OCI-LY3 (cell line): Measurements from ENCODE around the gene IQSEC1.

ENCODE experiments used
- EZH2phosphoT487 ChIP-seq: fragments of 200-600 bp; shearing (Covaris generic); IDR thresholded peaks from 2 replicates; pipeline ENCODE4 v1.6.1; 2018; ENCODE audit warnings: antibody characterized with exemption, mixed run types, low read depth
- TF ChIP-seq, protein P1 (sequence below): fragments of 200-600, 300-600 bp; sonication (generic); IDR thresholded peaks from 2 replicates; pipeline ENCODE4 v1.5.1; 2014; ENCODE audit warnings: antibody characterized with exemption, low read length, low read depth

DNA sequence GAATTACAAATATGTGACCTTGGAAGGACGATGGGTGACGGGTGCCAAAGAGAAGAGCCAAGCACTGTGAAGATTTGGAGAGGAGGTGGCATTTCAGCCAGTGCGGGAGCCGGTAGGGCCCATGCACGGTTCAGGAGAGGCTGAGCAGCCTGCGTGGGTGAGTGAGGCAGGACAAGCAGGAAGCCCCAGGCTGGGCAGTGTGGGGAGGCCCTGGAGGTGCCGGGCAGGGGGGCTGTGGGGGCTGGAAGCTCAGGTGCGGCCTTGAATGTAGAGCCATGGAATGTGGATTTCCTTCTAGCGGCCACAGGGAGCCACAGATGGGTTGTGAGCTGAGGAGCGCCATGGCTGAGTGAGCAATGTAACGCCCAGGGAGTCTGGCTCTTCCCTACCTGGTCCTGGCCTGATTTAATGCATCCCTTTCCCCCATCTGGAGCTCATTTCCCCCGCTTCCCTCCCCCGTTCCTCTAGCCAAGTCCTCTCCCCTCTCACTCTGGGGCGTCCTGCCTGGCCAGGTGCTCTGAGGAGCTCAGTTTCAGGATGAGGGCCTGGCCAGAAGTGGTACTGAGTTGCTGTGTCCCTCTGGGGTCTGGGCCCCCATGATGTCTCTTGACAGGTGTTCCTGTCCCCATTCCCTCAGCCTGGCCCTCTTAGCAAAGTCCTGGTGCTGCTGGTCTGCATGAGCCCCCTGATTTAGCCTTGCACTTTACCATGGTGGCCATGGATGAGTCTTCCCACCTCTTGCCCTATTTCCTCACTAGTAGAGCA is 41.8 kb upstream of the IQSEC1 start:
- TF ChIP-seq, protein P1, sequence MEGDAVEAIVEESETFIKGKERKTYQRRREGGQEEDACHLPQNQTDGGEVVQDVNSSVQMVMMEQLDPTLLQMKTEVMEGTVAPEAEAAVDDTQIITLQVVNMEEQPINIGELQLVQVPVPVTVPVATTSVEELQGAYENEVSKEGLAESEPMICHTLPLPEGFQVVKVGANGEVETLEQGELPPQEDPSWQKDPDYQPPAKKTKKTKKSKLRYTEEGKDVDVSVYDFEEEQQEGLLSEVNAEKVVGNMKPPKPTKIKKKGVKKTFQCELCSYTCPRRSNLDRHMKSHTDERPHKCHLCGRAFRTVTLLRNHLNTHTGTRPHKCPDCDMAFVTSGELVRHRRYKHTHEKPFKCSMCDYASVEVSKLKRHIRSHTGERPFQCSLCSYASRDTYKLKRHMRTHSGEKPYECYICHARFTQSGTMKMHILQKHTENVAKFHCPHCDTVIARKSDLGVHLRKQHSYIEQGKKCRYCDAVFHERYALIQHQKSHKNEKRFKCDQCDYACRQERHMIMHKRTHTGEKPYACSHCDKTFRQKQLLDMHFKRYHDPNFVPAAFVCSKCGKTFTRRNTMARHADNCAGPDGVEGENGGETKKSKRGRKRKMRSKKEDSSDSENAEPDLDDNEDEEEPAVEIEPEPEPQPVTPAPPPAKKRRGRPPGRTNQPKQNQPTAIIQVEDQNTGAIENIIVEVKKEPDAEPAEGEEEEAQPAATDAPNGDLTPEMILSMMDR = no peak
- TF ChIP-seq EZH2phosphoT487 = no peak
